GM23338 (cell line): ENCODE data around the gene GTF2A2. TPM values are rescaled to one million over a fixed set of nuclear protein-coding genes. Genes with fewer than 3 reads are reported as not detected.

Experiments
- ATAC-seq: fragments of 200-7000 bp; cut with Tn5 transposase; 3 replicates; pipeline ENCODE4 v1.9.1; 2020
- DNase-seq: peaks from one replicate; pipeline ENCODE4 v3.0.0-alpha.2; 2015; ENCODE audit warnings: low spot score
- H2AFZ ChIP-seq: fragments of 200-600 bp; sonication (generic); 2 replicates; pipeline ENCODE4 v1.8.0; 2016; ENCODE audit warnings: antibody characterized with exemption, mild to moderate bottlenecking, moderate library complexity
- H3F3A ChIP-seq: fragments of 200-600 bp; sonication (generic); replicated peaks from 2 replicates; pipeline ENCODE4 v1.8.0; 2017; ENCODE audit warnings: antibody characterized with exemption, mixed run types, low read depth
- H3K27ac ChIP-seq: fragments of 200-600 bp; sonication (generic); 2 replicates; pipeline ENCODE4 v1.6.1; 2016; ENCODE audit warnings: low read depth
- H3K27me3 ChIP-seq: fragments of 200-600 bp; sonication (generic); 2 replicates; pipeline ENCODE4 v1.8.0; 2016; ENCODE audit warnings: mild to moderate bottlenecking, mixed run types, moderate library complexity; ENCODE audit not compliant: insufficient read depth
- H3K36me3 ChIP-seq: fragments of 200-600 bp; sonication (generic); 2 replicates; pipeline ENCODE4 v1.8.0; 2016; ENCODE audit warnings: mild to moderate bottlenecking; ENCODE audit not compliant: insufficient read depth
- H3K4me1 ChIP-seq: fragments of 200-600 bp; sonication (generic); 2 replicates; pipeline ENCODE4 v1.8.0; 2016; ENCODE audit warnings: mild to moderate bottlenecking, moderate library complexity; ENCODE audit not compliant: insufficient read depth
- H3K4me2 ChIP-seq: fragments of 200-600 bp; sonication (generic); 2 replicates; pipeline ENCODE4 v1.7.1; 2017; ENCODE audit warnings: mixed run types
- H3K4me3 ChIP-seq: fragments of 200-600 bp; sonication (generic); 2 replicates; pipeline ENCODE4 v1.6.1; 2016; ENCODE audit warnings: mixed run types
- H3K79me2 ChIP-seq: fragments of 200-600 bp; sonication (generic); replicated peaks from 2 replicates; pipeline ENCODE4 v1.8.0; 2017; ENCODE audit warnings: mild to moderate bottlenecking; ENCODE audit not compliant: insufficient read depth
- H3K9me2 ChIP-seq: fragments of 200-600 bp; sonication (generic); 2 replicates; pipeline ENCODE4 v1.8.0; 2017; ENCODE audit not compliant: insufficient read depth
- H4K20me1 ChIP-seq: fragments of 200-600 bp; sonication (generic); replicated peaks from 2 replicates; pipeline ENCODE4 v1.8.0; 2017; ENCODE audit warnings: mild to moderate bottlenecking; ENCODE audit not compliant: insufficient read depth
- H3K27ac Mint-ChIP-seq: 2 replicates; pipeline ENCODE4 v1.8.0; 2020; ENCODE audit warnings: inconsistent platforms, mild to moderate bottlenecking, moderate library complexity, mixed read lengths
- H3K27me3 Mint-ChIP-seq: 3 replicates; pipeline ENCODE4 v1.8.0; 2022; ENCODE audit warnings: low read depth, mild to moderate bottlenecking, moderate library complexity, mixed read lengths, inconsistent platforms; ENCODE audit not compliant: insufficient read depth, poor library complexity
- H3K36me3 Mint-ChIP-seq: 3 replicates; pipeline ENCODE4 v1.8.0; 2021; ENCODE audit warnings: low read depth, mild to moderate bottlenecking, inconsistent platforms, moderate library complexity, mixed read lengths
- H3K4me1 Mint-ChIP-seq: 3 replicates; pipeline ENCODE4 v1.8.0; 2020; ENCODE audit warnings: mild to moderate bottlenecking, inconsistent platforms, mixed read lengths
- H3K4me3 Mint-ChIP-seq: 3 replicates; pipeline ENCODE4 v1.8.0; 2021; ENCODE audit warnings: moderate library complexity, mild to moderate bottlenecking, inconsistent platforms, mixed read lengths
- H3K9me3 Mint-ChIP-seq: 3 replicates; pipeline ENCODE4 v1.8.0; 2020; ENCODE audit warnings: moderate library complexity, mild to moderate bottlenecking, inconsistent platforms, mixed read lengths
- CREB1 ChIP-seq: fragments of 250-450 bp; sonication (Bioruptor Pico); IDR thresholded peaks from 2 replicates; pipeline ENCODE4 v1.5.0; 2020; ENCODE audit warnings: low read depth, mild to moderate bottlenecking, moderate library complexity
- CTCF ChIP-seq, 2 experiments: fragments of 200-600 bp in 1 of 2; sonication (generic) in 1 of 2; conservative IDR thresholded peaks; 2 replicates each; pipeline versions ENCODE4 v1.5.1 to v1.6.1; 2016 to 2017; ENCODE audit warnings: antibody characterized with exemption in 2 of 2, low read depth in 2 of 2, mild to moderate bottlenecking in 2 of 2, moderate library complexity in 1 of 2
- ETS1 ChIP-seq: IDR thresholded peaks from 2 replicates; pipeline ENCODE4 v1.6.1; 2016; ENCODE audit warnings: antibody characterized with exemption
- EZH2 ChIP-seq: fragments of 200-600 bp; sonication (generic); IDR thresholded peaks from one replicate; pipeline ENCODE4 v1.8.0; 2017; ENCODE audit warnings: antibody characterized with exemption, mild to moderate bottlenecking, low read depth; ENCODE audit not compliant: unreplicated experiment
- EZH2phosphoT487 ChIP-seq: fragments of 200-600 bp; sonication (generic); IDR thresholded peaks from one replicate; pipeline ENCODE4 v1.8.1; 2018; ENCODE audit warnings: antibody characterized with exemption; ENCODE audit not compliant: unreplicated experiment
- JUNB ChIP-seq: IDR thresholded peaks from one replicate; pipeline ENCODE4 v1.6.1; 2016; ENCODE audit warnings: antibody characterized with exemption; ENCODE audit not compliant: unreplicated experiment
- NANOG ChIP-seq: IDR thresholded peaks from 2 replicates; pipeline ENCODE4 v1.6.1; 2016; ENCODE audit warnings: antibody characterized with exemption, borderline replicate concordance
- REST ChIP-seq: IDR thresholded peaks from one replicate; pipeline ENCODE4 v1.6.1; 2018; ENCODE audit warnings: antibody characterized with exemption; ENCODE audit not compliant: unreplicated experiment
- ZNF462 ChIP-seq: fragments of 250-450 bp; sonication (Bioruptor Pico); IDR thresholded peaks from 2 replicates; pipeline ENCODE4 v1.5.0; 2020; ENCODE audit warnings: mild to moderate bottlenecking, moderate library complexity
- polyA plus RNA-seq: library from polyadenylated mRNA; unstranded; fragments of >200 nt; fragmentation: Nextera tagmentation; extraction: Ambion mirVana; gene quantifications from 2 replicates; pipeline ENCODE4 v1.2.1, GENCODE V29; 2016
- total RNA-seq: library from RNA; depleted of rRNA; stranded (reverse); fragments of >200 nt; shearing (Covaris generic); gene quantifications from 2 replicates; pipeline ENCODE4 v1.2.3, GENCODE V29; 2014

Gene GTF2A2
- total and polyA plus RNA-seq, 2 experiments from 2014 or later = 45.9 to 424 TPM

GRCh38 chr15:59614153-59614552, 43.2 kb downstream of the GTF2A2 start (continued):
- TF ChIP-seq ZNF462 (CRISPR knock-in tag) = no peak
- no peak for TF ChIP-seq CREB1 (CRISPR knock-in tag)
- no peak for TF ChIP-seq NANOG

- H3K27me3 ChIP-seq = no peaks in the 10 kb centered on the region
- H3K4me1 Mint-ChIP-seq = peaks cover 12% of the 10 kb centered on the region
- peaks cover 4% of the 10 kb centered on the region for H3K27me3 Mint-ChIP-seq
- peaks cover 13% of the 10 kb centered on the region for H3K9me3 Mint-ChIP-seq
- DNase-seq (no peak), ATAC-seq (no peak)
- no peak within 1 kb of the TSS for H2AFZ ChIP-seq
- H3K4me1 ChIP-seq = no peaks in the 10 kb centered on the region
- no peak within 1 kb of the TSS for H3K4me3 ChIP-seq
- no peak within 1 kb of the TSS for H3K27ac Mint-ChIP-seq
- no peaks in the 10 kb centered on the region for H4K20me1 ChIP-seq
- H3K4me2 ChIP-seq = no peak within 1 kb of the TSS
- peaks cover 10% of the 10 kb centered on the region; the same call in 2 of the 3 replicates for H3K36me3 Mint-ChIP-seq
- H3K4me3 Mint-ChIP-seq = no peak within 1 kb of the TSS
- no peak within 1 kb of the TSS for H3K27ac ChIP-seq
- H3F3A ChIP-seq = no peaks in the 10 kb centered on the region
- H3K79me2 ChIP-seq = no peaks in the 10 kb centered on the region
- no peaks in the 10 kb centered on the region; the same call in 1 of the 2 replicates for H3K9me2 ChIP-seq
- H3K36me3 ChIP-seq = no peaks in the 10 kb centered on the region
- TF ChIP-seq NANOG = no peak
- no peak for TF ChIP-seq EZH2phosphoT487
- TF ChIP-seq EZH2 = no peak
- no peak for TF ChIP-seq JUNB
- no peak for TF ChIP-seq ETS1
- TF ChIP-seq REST = no peak
- TF ChIP-seq CTCF (conservative IDR thresholded peaks at IDR 0.05; ENCODE audit: low read depth in 2 of 2) = no peak
These were observed 45.7 kb downstream of the GTF2A2 start, which contains the start of gene GCNT3 for GRCh38 chr15:59611276-59612260. TSS of gene GCNT3 (plus strand) at chr15:59611783. CDS start at chr15:59618239, 6,456 bp downstream.
